Body of pancreas (tissue), 4 donors: ENCODE results near the gene SLC6A16.

Experiments
- POLR2A ChIP-seq, 3 donors: fragments of 450-650 bp; IDR thresholded peaks; one replicate each; pipeline ENCODE4 v1.6.1; 2016; ENCODE audit warnings: antibody characterized with exemption in 3 of 3, mild to moderate bottlenecking in 2 of 3
- TF ChIP-seq, protein P1 (sequence below), 7 experiments: fragments of 450-650 bp in 4 of 7; fragments of 200-600 bp in 3 of 7; sonication (generic) in 3 of 7; IDR thresholded peaks; one replicate each; pipeline ENCODE4 v1.5.1; 2016 to 2019; ENCODE audit warnings: antibody characterized with exemption in 7 of 7

DNA sequence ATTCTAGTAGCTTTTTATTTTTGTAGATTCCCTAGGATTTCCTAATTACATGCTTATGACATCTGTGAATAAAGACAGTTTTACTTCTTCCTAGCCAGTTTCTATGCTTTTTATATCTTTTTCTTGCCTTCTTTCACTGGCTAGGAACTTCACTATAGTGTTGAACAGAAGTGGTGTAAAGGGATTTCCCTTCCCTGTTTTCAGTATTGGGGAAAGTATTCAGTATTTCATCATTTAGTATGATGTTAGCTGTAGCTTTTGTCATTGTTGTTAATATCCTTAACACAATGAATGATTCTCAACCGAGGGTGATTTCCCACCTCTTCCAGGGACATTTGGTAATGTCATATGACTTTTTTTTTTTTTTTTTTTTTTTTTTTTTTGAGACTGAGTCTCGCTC, 77.3 kb downstream of the SLC6A16 start:
- no peak for TF ChIP-seq POLR2A (IDR thresholded peaks at IDR 0.05)
- TF ChIP-seq, protein P1, sequence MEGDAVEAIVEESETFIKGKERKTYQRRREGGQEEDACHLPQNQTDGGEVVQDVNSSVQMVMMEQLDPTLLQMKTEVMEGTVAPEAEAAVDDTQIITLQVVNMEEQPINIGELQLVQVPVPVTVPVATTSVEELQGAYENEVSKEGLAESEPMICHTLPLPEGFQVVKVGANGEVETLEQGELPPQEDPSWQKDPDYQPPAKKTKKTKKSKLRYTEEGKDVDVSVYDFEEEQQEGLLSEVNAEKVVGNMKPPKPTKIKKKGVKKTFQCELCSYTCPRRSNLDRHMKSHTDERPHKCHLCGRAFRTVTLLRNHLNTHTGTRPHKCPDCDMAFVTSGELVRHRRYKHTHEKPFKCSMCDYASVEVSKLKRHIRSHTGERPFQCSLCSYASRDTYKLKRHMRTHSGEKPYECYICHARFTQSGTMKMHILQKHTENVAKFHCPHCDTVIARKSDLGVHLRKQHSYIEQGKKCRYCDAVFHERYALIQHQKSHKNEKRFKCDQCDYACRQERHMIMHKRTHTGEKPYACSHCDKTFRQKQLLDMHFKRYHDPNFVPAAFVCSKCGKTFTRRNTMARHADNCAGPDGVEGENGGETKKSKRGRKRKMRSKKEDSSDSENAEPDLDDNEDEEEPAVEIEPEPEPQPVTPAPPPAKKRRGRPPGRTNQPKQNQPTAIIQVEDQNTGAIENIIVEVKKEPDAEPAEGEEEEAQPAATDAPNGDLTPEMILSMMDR (IDR thresholded peaks at IDR 0.05): no peak
